ENCODE measurements around the gene TPRN. TPM values are rescaled to one million over a fixed set of nuclear protein-coding genes. Genes with fewer than 3 reads are reported as not detected.
A peak's percentile ranks its signal among the peaks of the same experiment; 100 is the strongest.

Gene TPRN
- total RNA-seq, 1 experiment from 2014 or later: 37.7 TPM

DNA sequence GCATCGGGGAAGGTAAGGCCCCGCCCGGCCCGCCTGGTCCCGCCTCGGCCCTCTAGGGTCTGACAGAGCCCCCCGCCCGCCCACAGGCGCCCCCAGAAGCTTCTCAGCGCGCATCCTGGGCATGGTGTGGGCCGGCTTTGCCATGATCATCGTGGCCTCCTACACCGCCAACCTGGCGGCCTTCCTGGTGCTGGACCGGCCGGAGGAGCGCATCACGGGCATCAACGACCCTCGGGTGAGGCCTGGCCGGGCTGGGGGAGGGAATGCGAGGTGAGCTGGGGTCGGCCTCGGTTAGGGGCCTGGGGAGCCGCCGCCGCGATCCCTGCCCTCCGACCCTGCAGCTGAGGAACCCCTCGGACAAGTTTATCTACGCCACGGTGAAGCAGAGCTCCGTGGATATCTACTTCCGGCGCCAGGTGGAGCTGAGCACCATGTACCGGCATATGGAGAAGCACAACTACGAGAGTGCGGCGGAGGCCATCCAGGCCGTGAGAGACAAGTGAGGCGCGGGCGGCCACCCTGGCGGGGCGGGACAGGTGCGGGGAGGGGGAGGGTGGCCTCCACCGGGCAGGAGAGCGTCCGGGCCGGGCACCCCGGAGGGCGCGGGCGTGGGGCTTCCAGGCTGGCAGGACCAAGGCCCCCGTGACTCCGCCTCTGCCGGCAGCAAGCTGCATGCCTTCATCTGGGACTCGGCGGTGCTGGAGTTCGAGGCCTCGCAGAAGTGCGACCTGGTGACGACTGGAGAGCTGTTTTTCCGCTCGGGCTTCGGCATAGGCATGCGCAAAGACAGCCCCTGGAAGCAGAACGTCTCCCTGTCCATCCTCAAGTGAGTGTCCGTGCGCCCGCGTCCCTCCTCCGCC lies 37.8 kb downstream of the TPRN start:
- H3K27me3 ChIP-seq (replicated peaks; ENCODE audit: control insufficient read depth, insufficient read depth, low read length): peaks cover 2% of the 10 kb centered on the region
- H3K4me1 Mint-ChIP-seq (ENCODE audit: low read depth, unreplicated experiment): peaks cover 6% of the 10 kb centered on the region
- no peak overlapping the region for H3K27ac Mint-ChIP-seq (ENCODE audit: unreplicated experiment)
- H3K36me3 Mint-ChIP-seq (ENCODE audit: insufficient read depth, unreplicated experiment): no peaks in the 10 kb centered on the region
- intact Hi-C loops (cut with micrococcal nuclease; ENCODE audit: unreplicated experiment): loop anchor here (2.0 kb wide), 1 partner anchor 64 kb away; the partner anchor contains the start of gene RNF224
- BruUV-seq (replicated peaks): no TSS peak
- peaks cover 16% of the 10 kb centered on the region for H3K27me3 Mint-ChIP-seq (ENCODE audit: insufficient read depth, unreplicated experiment)
- peaks cover 4% of the 10 kb centered on the region; the same call in 1 of the 2 replicates for H3K4me1 ChIP-seq
- no peaks in the 10 kb centered on the region for H3K9me3 ChIP-seq
- H3K9me3 Mint-ChIP-seq (ENCODE audit: unreplicated experiment): no peaks in the 10 kb centered on the region
- peak overlapping the region; percentile 46 for H3K4me3 ChIP-seq (ENCODE audit: low read depth, low read length)
- H3K4me3 Mint-ChIP-seq (ENCODE audit: unreplicated experiment): peak overlapping the region; percentile 72
- POLR2A ChIA-PET: interaction anchor here (0.6 to 0.9 kb wide), 2 partner anchors 38 to 372 kb away, joined by 3 to 5 read pairs; partner anchors contain the start of gene TPRN
- peak; percentile 62 to 66 for DNase-seq
- H3K36me3 ChIP-seq (ENCODE audit: control insufficient read depth, insufficient read depth, low read length): no peaks in the 10 kb centered on the region
- TF ChIP-seq, protein P1, sequence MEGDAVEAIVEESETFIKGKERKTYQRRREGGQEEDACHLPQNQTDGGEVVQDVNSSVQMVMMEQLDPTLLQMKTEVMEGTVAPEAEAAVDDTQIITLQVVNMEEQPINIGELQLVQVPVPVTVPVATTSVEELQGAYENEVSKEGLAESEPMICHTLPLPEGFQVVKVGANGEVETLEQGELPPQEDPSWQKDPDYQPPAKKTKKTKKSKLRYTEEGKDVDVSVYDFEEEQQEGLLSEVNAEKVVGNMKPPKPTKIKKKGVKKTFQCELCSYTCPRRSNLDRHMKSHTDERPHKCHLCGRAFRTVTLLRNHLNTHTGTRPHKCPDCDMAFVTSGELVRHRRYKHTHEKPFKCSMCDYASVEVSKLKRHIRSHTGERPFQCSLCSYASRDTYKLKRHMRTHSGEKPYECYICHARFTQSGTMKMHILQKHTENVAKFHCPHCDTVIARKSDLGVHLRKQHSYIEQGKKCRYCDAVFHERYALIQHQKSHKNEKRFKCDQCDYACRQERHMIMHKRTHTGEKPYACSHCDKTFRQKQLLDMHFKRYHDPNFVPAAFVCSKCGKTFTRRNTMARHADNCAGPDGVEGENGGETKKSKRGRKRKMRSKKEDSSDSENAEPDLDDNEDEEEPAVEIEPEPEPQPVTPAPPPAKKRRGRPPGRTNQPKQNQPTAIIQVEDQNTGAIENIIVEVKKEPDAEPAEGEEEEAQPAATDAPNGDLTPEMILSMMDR (IDR thresholded peaks at IDR 0.05; ENCODE audit: insufficient read depth in 1 of 2, low read depth in 1 of 2, low read length in 1 of 2, severe bottlenecking in 1 of 2, unreplicated experiment in 1 of 2): peak in 1 of 2 experiments; percentile 42
- CTCF ChIA-PET: interaction anchor here (0.6 to 1.9 kb wide), 13 partner anchors 14 to 781 kb away, joined by 3 to 11 read pairs (median 4); partner anchors contain the start of genes RNF224, SSNA1 and TUBB4B

DNA sequence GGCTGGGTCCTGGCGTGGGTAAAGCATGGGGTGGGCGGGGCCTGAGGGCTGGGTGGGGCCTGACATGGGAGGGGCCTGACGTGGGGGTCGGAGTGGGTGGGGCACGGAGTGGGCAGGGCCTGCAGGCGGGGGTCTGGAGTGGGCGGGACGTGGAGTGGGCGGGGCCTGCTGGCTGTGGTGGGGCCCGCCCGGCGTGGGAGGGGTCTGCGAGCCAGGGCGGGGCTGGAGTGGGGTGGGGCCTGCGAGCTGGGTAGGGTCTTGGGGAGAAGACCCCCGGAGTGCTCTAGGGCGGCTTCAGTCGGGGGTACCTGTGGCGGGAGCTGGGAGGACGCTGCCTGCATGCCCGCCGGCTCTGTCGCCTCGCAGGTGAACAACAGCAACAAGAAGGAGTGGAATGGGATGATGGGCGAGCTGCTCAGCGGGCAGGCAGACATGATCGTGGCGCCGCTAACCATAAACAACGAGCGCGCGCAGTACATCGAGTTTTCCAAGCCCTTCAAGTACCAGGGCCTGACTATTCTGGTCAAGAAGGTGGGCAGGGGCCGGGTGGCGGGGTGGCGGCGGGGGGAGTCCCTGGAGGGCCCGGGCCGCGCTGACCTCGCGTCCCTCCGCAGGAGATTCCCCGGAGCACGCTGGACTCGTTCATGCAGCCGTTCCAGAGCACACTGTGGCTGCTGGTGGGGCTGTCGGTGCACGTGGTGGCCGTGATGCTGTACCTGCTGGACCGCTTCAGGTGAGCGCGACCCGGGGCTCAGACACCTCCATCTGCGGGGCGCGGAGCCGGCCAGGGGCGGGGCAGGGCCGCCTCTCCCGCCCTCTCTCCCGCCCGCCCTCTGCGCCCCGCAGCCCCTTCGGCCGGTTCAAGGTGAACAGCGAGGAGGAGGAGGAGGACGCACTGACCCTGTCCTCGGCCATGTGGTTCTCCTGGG lies 38.7 kb downstream of the TPRN start:
- intact Hi-C loops (cut with micrococcal nuclease; ENCODE audit: unreplicated experiment): loop anchor here (2.0 kb wide), 1 partner anchor 65 kb away; the partner anchor contains the start of gene RNF224
- peak overlapping the region; percentile 72 for H3K4me3 Mint-ChIP-seq (ENCODE audit: unreplicated experiment)

More for the DNA sequence above, 38.7 kb downstream of the TPRN start:
- DNase-seq: peak in 1 of 2 experiments; percentile 37
- no peak overlapping the region for H3K27ac Mint-ChIP-seq (ENCODE audit: unreplicated experiment)
- no peaks in the 10 kb centered on the region for H3K36me3 Mint-ChIP-seq (ENCODE audit: insufficient read depth, unreplicated experiment)
- no peaks in the 10 kb centered on the region for H3K9me3 Mint-ChIP-seq (ENCODE audit: unreplicated experiment)
- H3K4me1 Mint-ChIP-seq (ENCODE audit: low read depth, unreplicated experiment): peaks cover 6% of the 10 kb centered on the region
- Histone ChIP-seq H3K4me1 (no peaks in the 10 kb centered on the region), H3K27me3 (replicated peaks; ENCODE audit: control insufficient read depth, insufficient read depth, low read length) (peaks cover 2% of the 10 kb centered on the region), H3K36me3 (ENCODE audit: control insufficient read depth, insufficient read depth, low read length) (no peaks in the 10 kb centered on the region), H3K4me3 (ENCODE audit: low read depth, low read length) (peak overlapping the region; percentile 46), H3K9me3 (no peaks in the 10 kb centered on the region)
- CTCF ChIA-PET: interaction anchor here (0.6 to 1.9 kb wide), 9 partner anchors 15 to 781 kb away, joined by 3 to 11 read pairs (median 4); partner anchors contain the start of genes RNF224 and TUBB4B
- TF ChIP-seq, protein P1 (IDR thresholded peaks at IDR 0.05; ENCODE audit: insufficient read depth in 1 of 2, low read depth in 1 of 2, low read length in 1 of 2, severe bottlenecking in 1 of 2, unreplicated experiment in 1 of 2): no peak
- H3K27me3 Mint-ChIP-seq (ENCODE audit: insufficient read depth, unreplicated experiment): peaks cover 16% of the 10 kb centered on the region
- BruUV-seq (replicated peaks): no TSS peak
- POLR2A ChIA-PET: no interaction called here
